NCI-H1092 treated with DMSO at 0.1 percent for 48 hours (cell line): ENCODE data around the gene HNMT.
A peak's percentile ranks its signal among the peaks of the same experiment; 100 is the strongest.
"Not testable (repeated sequence)": the region's sequence is repeated elsewhere in the genome, so short reads cannot be mapped to it uniquely, and the experiment has no call there.

Experiments used
- DNase-seq: peaks from one replicate; lab custom pipeline; 2025; lab: John Stamatoyannopoulos, UW

The HNMT gene

GRCh38 chr2:137975280-137976271 lies 11.3 kb downstream of the HNMT start:
- no peak for DNase-seq

- DNase-seq, result no peak
These were observed 12.0 kb downstream of the HNMT start for GRCh38 chr2:137976274-137976673.

GRCh38 chr2:137977790-137978189 lies 13.5 kb downstream of the HNMT start:
- DNase-seq, result no peak

GRCh38 chr2:137980459-137980858 lies 16.2 kb downstream of the HNMT start:
- no peak for DNase-seq

GRCh38 chr2:137981112-137981656 lies 16.9 kb downstream of the HNMT start:
- no peak for DNase-seq

- DNase-seq, result no peak
These were observed 19.3 kb downstream of the HNMT start for GRCh38 chr2:137983581-137983980.

- no peak for DNase-seq
These were observed 22.0 kb downstream of the HNMT start for GRCh38 chr2:137986268-137986667.

- DNase-seq, result no peak
These were observed 22.7 kb downstream of the HNMT start for GRCh38 chr2:137987011-137987410.

- no peak for DNase-seq
These were observed 26.8 kb downstream of the HNMT start for GRCh38 chr2:137991078-137991477.

- no peak for DNase-seq
These were observed 27.9 kb downstream of the HNMT start for GRCh38 chr2:137992039-137992646.

GRCh38 chr2:137993715-137994476 lies 29.6 kb downstream of the HNMT start:
- DNase-seq, result not testable (repeated sequence)

GRCh38 chr2:137995368-137995767 lies 31.1 kb downstream of the HNMT start:
- DNase-seq, result not testable (repeated sequence)

GRCh38 chr2:137996158-137996557 lies 31.9 kb downstream of the HNMT start:
- DNase-seq, result not testable (repeated sequence)

GRCh38 chr2:137997733-137998132 lies 33.5 kb downstream of the HNMT start:
- no peak for DNase-seq

- no peak for DNase-seq
These were observed 34.2 kb downstream of the HNMT start for GRCh38 chr2:137998503-137998902.

- DNase-seq, result no peak
These were observed 35.0 kb downstream of the HNMT start for GRCh38 chr2:137999273-137999672.

- DNase-seq, result no peak
These were observed 35.7 kb downstream of the HNMT start for GRCh38 chr2:138000009-138000408.

- no peak for DNase-seq
These were observed 36.5 kb downstream of the HNMT start for GRCh38 chr2:138000796-138001195.

GRCh38 chr2:138003411-138003810 lies 39.1 kb downstream of the HNMT start:
- no peak for DNase-seq

GRCh38 chr2:138007431-138007830 lies 43.2 kb downstream of the HNMT start:
- no peak for DNase-seq

- no peak for DNase-seq
These were observed 45.3 kb downstream of the HNMT start for GRCh38 chr2:138009622-138010021.

- DNase-seq, result peak; percentile 6
These were observed 46.6 kb downstream of the HNMT start for GRCh38 chr2:138010890-138011289.
